HL-60 (cell line): ENCODE data around the gene ILDR1.

Experiments
- DNase-seq, 2 experiments: peaks; one replicate each; pipeline ENCODE4 v3.0.0-alpha.2; 2010 to 2020; ENCODE audit warnings: low read depth in 1 of 2, low spot score in 1 of 2
- H3K27ac ChIP-seq: fragments of 250-450 bp; sonication (Bioruptor Pico); replicated peaks from 2 replicates; pipeline ENCODE4 v1.5.1; 2020; ENCODE audit warnings: mild to moderate bottlenecking, moderate library complexity
- H3K27me3 ChIP-seq: fragments of 250-450 bp; sonication (Bioruptor Pico); 2 replicates; pipeline ENCODE4 v1.5.1; 2021; ENCODE audit warnings: mild to moderate bottlenecking, moderate library complexity; ENCODE audit not compliant: insufficient read depth, poor library complexity, severe bottlenecking
- H3K4me3 ChIP-seq: replicated peaks from 2 replicates; pipeline ENCODE4 v1.5.1; 2011; ENCODE audit warnings: mild to moderate bottlenecking, control low read depth, low read length; ENCODE audit not compliant: insufficient read depth
- CTCF ChIP-seq: IDR thresholded peaks from one replicate; pipeline ENCODE4 v1.5.1; 2011; ENCODE audit warnings: low read length, control low read depth, inconsistent platforms; ENCODE audit not compliant: insufficient read depth
- GABPA ChIP-seq: IDR thresholded peaks from 2 replicates; pipeline ENCODE4 v1.6.1; 2012; ENCODE audit warnings: low read depth
- POLR2AphosphoS5 ChIP-seq: IDR thresholded peaks from 2 replicates; pipeline ENCODE4 v1.6.1; 2012; ENCODE audit warnings: low read depth
- REST ChIP-seq: IDR thresholded peaks from 2 replicates; pipeline ENCODE4 v1.6.1; 2012; ENCODE audit warnings: low read depth; ENCODE audit not compliant: insufficient replicate concordance
- SPI1 ChIP-seq: IDR thresholded peaks from 2 replicates; pipeline ENCODE4 v1.6.1; 2012; ENCODE audit warnings: low read depth, mild to moderate bottlenecking, borderline replicate concordance

Gene ILDR1

GRCh38 chr3:121995161-121996137, 26.6 kb downstream of the ILDR1 start:
- peak; percentile 79 to 85 for DNase-seq
- TF ChIP-seq CTCF (peak; percentile 46), POLR2AphosphoS5 (peak; percentile 54; the same call in 1 of the 2 replicates), SPI1 (peak; percentile 65; the same call in 1 of the 2 replicates), GABPA (0 out of 2 replicates have a peak, but pooled peaks have one; percentile 29), REST (no peak)
- Histone ChIP-seq H3K27me3 (no peaks in the 10 kb centered on the region), H3K4me3 (no peak overlapping the region), H3K27ac (peak overlapping the region; percentile 84)

- no peak for DNase-seq
- Histone ChIP-seq H3K27me3 (no peaks in the 10 kb centered on the region), H3K27ac (peak overlapping the region; percentile 84), H3K4me3 (no peak overlapping the region)
- TF ChIP-seq REST (no peak), CTCF (no peak), GABPA (no peak), SPI1 (no peak), POLR2AphosphoS5 (no peak)
Observed at GRCh38 chr3:121994551-121994950, 27.5 kb downstream of the ILDR1 start.

DNA sequence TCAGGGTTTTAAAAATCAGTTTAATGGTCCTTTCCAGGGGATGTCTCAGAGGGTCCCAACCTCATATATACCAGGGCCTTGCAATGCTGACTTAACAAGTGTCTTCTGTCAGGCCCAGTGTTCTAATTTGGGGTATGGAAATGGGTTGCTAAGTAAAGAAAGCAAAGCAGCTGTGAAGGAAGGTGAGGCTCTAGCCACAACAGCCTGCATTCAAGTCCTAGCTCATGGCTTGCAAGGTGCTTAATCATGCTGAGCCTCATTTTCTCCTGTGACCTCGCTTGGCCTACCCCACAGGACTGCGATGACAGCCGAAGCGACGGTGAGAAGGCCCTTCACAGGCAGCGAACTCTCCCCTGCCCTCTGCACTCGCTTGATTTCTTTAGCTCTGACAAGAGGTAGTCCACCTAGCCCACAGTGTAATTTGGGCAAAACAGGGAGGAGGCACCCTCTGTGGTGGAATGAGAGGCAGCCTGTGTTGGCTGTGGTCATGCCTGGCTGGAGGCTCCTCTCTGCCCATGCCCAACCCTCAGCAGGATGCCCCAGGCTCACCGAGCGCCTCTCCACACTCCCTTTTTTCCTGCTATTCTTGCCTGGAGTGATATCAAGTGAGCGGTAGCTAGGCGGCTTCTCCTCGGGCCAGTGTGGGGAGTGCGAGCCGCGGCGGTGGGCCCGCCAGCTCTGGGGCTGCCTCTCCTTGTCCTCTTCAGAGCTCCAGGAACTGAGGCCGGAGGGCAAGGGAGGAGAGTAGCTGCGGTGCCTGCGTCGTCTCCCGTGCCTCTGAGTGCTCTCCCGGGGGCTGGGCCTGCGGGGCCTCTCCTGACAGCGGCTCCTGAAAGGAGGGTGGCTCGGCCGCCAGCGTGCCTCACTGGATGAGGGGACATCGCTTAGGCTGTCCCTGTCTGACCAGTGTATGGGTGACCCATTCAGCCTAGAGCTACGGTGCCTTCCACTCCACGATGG, 29.2 kb downstream of the ILDR1 start:
- Histone ChIP-seq H3K4me3 (no peak overlapping the region), H3K27ac (no peak overlapping the region), H3K27me3 (no peaks in the 10 kb centered on the region)
- TF ChIP-seq GABPA: no peak
- TF ChIP-seq SPI1: no peak
- no peak for TF ChIP-seq REST
- TF ChIP-seq POLR2AphosphoS5: no peak
- no peak for TF ChIP-seq CTCF
- DNase-seq: no peak
